ENCODE measurements around the gene GLRX.

DNA sequence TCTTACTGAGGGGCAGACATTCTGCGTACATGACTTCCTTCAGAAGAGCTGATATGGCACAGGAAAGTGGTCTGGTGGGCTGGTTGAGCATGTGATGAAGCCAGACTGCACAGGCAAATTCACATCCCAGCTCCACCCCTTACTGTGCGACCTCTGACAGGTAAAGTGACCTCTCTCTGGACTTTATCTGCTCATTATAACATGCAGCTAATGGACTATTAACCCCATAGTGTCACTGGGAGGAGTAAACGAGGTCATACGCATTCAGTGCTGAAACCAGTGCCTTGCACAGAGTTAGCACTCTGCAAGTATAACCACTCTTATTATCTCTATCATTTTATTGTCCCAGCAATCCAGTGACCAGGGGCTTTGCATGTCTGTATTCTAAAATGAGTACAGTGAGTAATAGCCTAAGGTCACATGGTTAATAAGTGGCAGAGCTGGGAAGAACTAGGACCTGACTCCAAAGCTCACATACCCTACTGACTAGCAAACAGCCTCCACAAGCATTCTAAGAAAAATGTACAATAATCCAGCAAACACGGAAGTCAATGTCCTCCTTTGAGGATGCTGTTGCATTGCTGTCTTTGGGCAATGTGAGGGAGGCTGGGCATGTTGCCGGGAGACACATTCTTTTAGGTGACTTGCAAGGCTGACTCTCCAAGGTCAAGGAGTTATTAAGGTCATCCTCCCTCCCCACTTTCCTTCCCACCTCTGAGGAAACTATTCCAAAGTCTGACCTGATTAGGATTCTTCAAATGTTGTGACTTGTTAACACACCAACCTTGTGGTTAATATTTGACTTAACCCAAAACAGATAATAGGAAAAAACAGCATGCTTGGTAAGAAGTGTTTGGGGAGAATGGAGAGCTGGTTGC lies 19.0 kb downstream of the GLRX start:
- TF ChIP-seq, protein P1, sequence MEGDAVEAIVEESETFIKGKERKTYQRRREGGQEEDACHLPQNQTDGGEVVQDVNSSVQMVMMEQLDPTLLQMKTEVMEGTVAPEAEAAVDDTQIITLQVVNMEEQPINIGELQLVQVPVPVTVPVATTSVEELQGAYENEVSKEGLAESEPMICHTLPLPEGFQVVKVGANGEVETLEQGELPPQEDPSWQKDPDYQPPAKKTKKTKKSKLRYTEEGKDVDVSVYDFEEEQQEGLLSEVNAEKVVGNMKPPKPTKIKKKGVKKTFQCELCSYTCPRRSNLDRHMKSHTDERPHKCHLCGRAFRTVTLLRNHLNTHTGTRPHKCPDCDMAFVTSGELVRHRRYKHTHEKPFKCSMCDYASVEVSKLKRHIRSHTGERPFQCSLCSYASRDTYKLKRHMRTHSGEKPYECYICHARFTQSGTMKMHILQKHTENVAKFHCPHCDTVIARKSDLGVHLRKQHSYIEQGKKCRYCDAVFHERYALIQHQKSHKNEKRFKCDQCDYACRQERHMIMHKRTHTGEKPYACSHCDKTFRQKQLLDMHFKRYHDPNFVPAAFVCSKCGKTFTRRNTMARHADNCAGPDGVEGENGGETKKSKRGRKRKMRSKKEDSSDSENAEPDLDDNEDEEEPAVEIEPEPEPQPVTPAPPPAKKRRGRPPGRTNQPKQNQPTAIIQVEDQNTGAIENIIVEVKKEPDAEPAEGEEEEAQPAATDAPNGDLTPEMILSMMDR (IDR thresholded peaks at IDR 0.05; ENCODE audit: insufficient read depth, low read length): no peak
- TF ChIP-seq SPI1 (IDR thresholded peaks at IDR 0.05; ENCODE audit: borderline replicate concordance, low read depth) (no peak), REST (IDR thresholded peaks at IDR 0.05; ENCODE audit: insufficient replicate concordance, low read depth) (no peak), POLR2AphosphoS5 (IDR thresholded peaks at IDR 0.05; ENCODE audit: low read depth) (no peak), GABPA (IDR thresholded peaks at IDR 0.05; ENCODE audit: low read depth) (no peak)
